Suppressor macrophage treated with lipopolysaccharide for 4 hours (primary cell): ENCODE measurements around the gene NDOR1.

Source experiments
- DNase-seq: peaks from one replicate; pipeline ENCODE4 v3.0.0-alpha.2; 2020

The NDOR1 gene

GRCh38 chr9:137167747-137168572, 37.5 kb upstream of the NDOR1 start:
- DNase-seq: no peak

- no peak for DNase-seq
Measured at GRCh38 chr9:137168573-137168903, 37.0 kb upstream of the NDOR1 start.

- no peak for DNase-seq
Measured at GRCh38 chr9:137168904-137169856, 36.3 kb upstream of the NDOR1 start.

- no peak for DNase-seq
Measured at GRCh38 chr9:137169896-137170358, 35.6 kb upstream of the NDOR1 start, which contains the start of gene LRRC26. TSS of gene LRRC26 (minus strand) at chr9:137170051. CDS start at chr9:137169943, 108 bp downstream.

- no peak for DNase-seq
Measured at GRCh38 chr9:137170486-137171148, 34.9 kb upstream of the NDOR1 start.

GRCh38 chr9:137171149-137171900, 34.2 kb upstream of the NDOR1 start:
- DNase-seq: no peak

- no peak for DNase-seq
Measured at GRCh38 chr9:137172901-137173795, 32.4 kb upstream of the NDOR1 start.

- DNase-seq: no peak
Measured at GRCh38 chr9:137173796-137174664, 31.5 kb upstream of the NDOR1 start.

GRCh38 chr9:137174722-137175293, 30.7 kb upstream of the NDOR1 start:
- no peak for DNase-seq

GRCh38 chr9:137175345-137175961, 30.0 kb upstream of the NDOR1 start:
- DNase-seq: no peak

- peak; percentile 23 for DNase-seq
Measured at GRCh38 chr9:137176302-137177182, 29.0 kb upstream of the NDOR1 start.

GRCh38 chr9:137178201-137178938, 27.1 kb upstream of the NDOR1 start:
- no peak for DNase-seq

- no peak for DNase-seq
Measured at GRCh38 chr9:137178939-137179630, 26.4 kb upstream of the NDOR1 start.

GRCh38 chr9:137179761-137180160, 25.7 kb upstream of the NDOR1 start:
- DNase-seq: no peak

- no peak for DNase-seq
Measured at GRCh38 chr9:137180491-137180890, 25.0 kb upstream of the NDOR1 start.

- DNase-seq: no peak
Measured at GRCh38 chr9:137181680-137182079, 23.8 kb upstream of the NDOR1 start.

GRCh38 chr9:137182836-137183235, 22.7 kb upstream of the NDOR1 start:
- DNase-seq: no peak
